ENCODE data around the gene UNC13C.
"Not testable (repeated sequence)": the region's sequence is repeated elsewhere in the genome, so short reads cannot be mapped to it uniquely, and the experiment has no call there.

UNC13C gene

GRCh38 chr15:54307252-54307902, 329.1 kb downstream of the UNC13C start:
- DNase-seq (ENCODE audit: low read depth) = no peak

- DNase-seq (ENCODE audit: low read depth) = no peak
These were observed 329.7 kb downstream of the UNC13C start for GRCh38 chr15:54307926-54308325.

GRCh38 chr15:54312528-54312927, 334.3 kb downstream of the UNC13C start:
- no peak for DNase-seq (ENCODE audit: low read depth)

GRCh38 chr15:54321426-54321825, 343.2 kb downstream of the UNC13C start:
- no peak for DNase-seq (ENCODE audit: low read depth)

GRCh38 chr15:54322341-54322740, 344.1 kb downstream of the UNC13C start:
- DNase-seq (ENCODE audit: low read depth) = no peak

GRCh38 chr15:54345301-54345700, 367.1 kb downstream of the UNC13C start:
- DNase-seq (ENCODE audit: low read depth) = no peak

- DNase-seq (ENCODE audit: low read depth) = no peak
These were observed 367.6 kb downstream of the UNC13C start for GRCh38 chr15:54345827-54346226.

- DNase-seq (ENCODE audit: low read depth) = no peak
These were observed 369.0 kb downstream of the UNC13C start for GRCh38 chr15:54347082-54347827.

- no peak for DNase-seq (ENCODE audit: low read depth)
These were observed 375.5 kb downstream of the UNC13C start for GRCh38 chr15:54353726-54354125.

- DNase-seq (ENCODE audit: low read depth) = no peak
These were observed 376.1 kb downstream of the UNC13C start for GRCh38 chr15:54354341-54354740.

GRCh38 chr15:54364961-54365360, 386.7 kb downstream of the UNC13C start:
- no peak for DNase-seq (ENCODE audit: low read depth)

- no peak for DNase-seq (ENCODE audit: low read depth)
These were observed 395.1 kb downstream of the UNC13C start for GRCh38 chr15:54373332-54373731.

GRCh38 chr15:54374184-54374952, 396.1 kb downstream of the UNC13C start:
- DNase-seq (ENCODE audit: low read depth) = no peak

- no peak for DNase-seq (ENCODE audit: low read depth)
These were observed 409.6 kb downstream of the UNC13C start for GRCh38 chr15:54387799-54388198.

- no peak for DNase-seq (ENCODE audit: low read depth)
These were observed 410.5 kb downstream of the UNC13C start for GRCh38 chr15:54388746-54389145.

GRCh38 chr15:54410481-54410880, 432.2 kb downstream of the UNC13C start:
- DNase-seq (ENCODE audit: low read depth) = no peak

- DNase-seq (ENCODE audit: low read depth) = no peak
These were observed 445.9 kb downstream of the UNC13C start for GRCh38 chr15:54424171-54424570.

- DNase-seq (ENCODE audit: low read depth) = no peak
These were observed 450.4 kb downstream of the UNC13C start for GRCh38 chr15:54428596-54428995.

- not testable (repeated sequence) for DNase-seq (ENCODE audit: low read depth)
These were observed 472.0 kb downstream of the UNC13C start for GRCh38 chr15:54450288-54450687.

GRCh38 chr15:54456413-54456812, 478.2 kb downstream of the UNC13C start:
- DNase-seq (ENCODE audit: low read depth) = no peak

GRCh38 chr15:54462511-54462913, 484.3 kb downstream of the UNC13C start:
- DNase-seq (ENCODE audit: low read depth) = no peak

- no peak for DNase-seq (ENCODE audit: low read depth)
These were observed 503.6 kb downstream of the UNC13C start for GRCh38 chr15:54481819-54482218.

GRCh38 chr15:54482251-54482650, 504.0 kb downstream of the UNC13C start:
- DNase-seq (ENCODE audit: low read depth) = no peak
